OCI-LY7 (cell line): ENCODE results near the gene PKHD1.

ENCODE experiments used
- EZH2phosphoT487 ChIP-seq: fragments of 200-600 bp; sonication (generic); IDR thresholded peaks from 2 replicates; pipeline ENCODE4 v1.6.1; 2018; ENCODE audit warnings: low read depth, borderline replicate concordance, mild to moderate bottlenecking, mixed run types, antibody characterized with exemption, low read length, moderate library complexity, mixed read lengths
- TF ChIP-seq, protein P1 (sequence below): fragments of 200-600 bp; sonication (generic); conservative IDR thresholded peaks from 2 replicates; pipeline ENCODE4 v1.5.1; 2014; ENCODE audit warnings: mild to moderate bottlenecking, antibody characterized with exemption, low read length, moderate library complexity, mixed read lengths

- TF ChIP-seq, protein P1, sequence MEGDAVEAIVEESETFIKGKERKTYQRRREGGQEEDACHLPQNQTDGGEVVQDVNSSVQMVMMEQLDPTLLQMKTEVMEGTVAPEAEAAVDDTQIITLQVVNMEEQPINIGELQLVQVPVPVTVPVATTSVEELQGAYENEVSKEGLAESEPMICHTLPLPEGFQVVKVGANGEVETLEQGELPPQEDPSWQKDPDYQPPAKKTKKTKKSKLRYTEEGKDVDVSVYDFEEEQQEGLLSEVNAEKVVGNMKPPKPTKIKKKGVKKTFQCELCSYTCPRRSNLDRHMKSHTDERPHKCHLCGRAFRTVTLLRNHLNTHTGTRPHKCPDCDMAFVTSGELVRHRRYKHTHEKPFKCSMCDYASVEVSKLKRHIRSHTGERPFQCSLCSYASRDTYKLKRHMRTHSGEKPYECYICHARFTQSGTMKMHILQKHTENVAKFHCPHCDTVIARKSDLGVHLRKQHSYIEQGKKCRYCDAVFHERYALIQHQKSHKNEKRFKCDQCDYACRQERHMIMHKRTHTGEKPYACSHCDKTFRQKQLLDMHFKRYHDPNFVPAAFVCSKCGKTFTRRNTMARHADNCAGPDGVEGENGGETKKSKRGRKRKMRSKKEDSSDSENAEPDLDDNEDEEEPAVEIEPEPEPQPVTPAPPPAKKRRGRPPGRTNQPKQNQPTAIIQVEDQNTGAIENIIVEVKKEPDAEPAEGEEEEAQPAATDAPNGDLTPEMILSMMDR: no peak
- no peak for TF ChIP-seq EZH2phosphoT487
These were observed 469.7 kb downstream of the PKHD1 start for GRCh38 chr6:51617751-51618150.
